ENCODE measurements around the gene WDFY4. TPM values are rescaled to one million over a fixed set of nuclear protein-coding genes. Genes with fewer than 3 reads are reported as not detected.
A peak's percentile ranks its signal among the peaks of the same experiment; 100 is the strongest.

The WDFY4 gene
- total and polyA plus RNA-seq, 2 donors (not counting 3 experiments of a cell fraction or from before 2014, with no cell fraction given), result 10.1 to 10.2 TPM

GRCh38 chr10:48884179-48885045, 199.7 kb downstream of the WDFY4 start:
- intact Hi-C loops (cut with micrococcal nuclease), result loop anchor here (1.0 to 5.0 kb wide), 3 partner anchors 97 to 628 kb away; no protein-coding TSS in a partner anchor
- Histone ChIP-seq H3K9me3 (replicated peaks; ENCODE audit: control insufficient read depth, insufficient read depth, low read length) (no peaks in the 10 kb centered on the region), H3K4me3 (replicated peaks in 1 of 3; ENCODE audit: insufficient read depth in 1 of 3, low read depth in 1 of 3, low read length in 3 of 3) (no peak overlapping the region), H3K27ac (ENCODE audit: insufficient read depth, low read depth, low read length) (no peak overlapping the region), H3K9ac (replicated peaks; ENCODE audit: extremely low read depth, insufficient read depth, low read length) (no peak overlapping the region), H3K9me1 (replicated peaks; ENCODE audit: control insufficient read depth, extremely low read depth, insufficient read depth, low read length) (no peaks in the 10 kb centered on the region), H3K79me2 (ENCODE audit: control insufficient read depth, insufficient read depth, low read length) (no peaks in the 10 kb centered on the region), H3K4me1 (ENCODE audit: control insufficient read depth, extremely low read depth, insufficient read depth, low read length) (no peaks in the 10 kb centered on the region), H3K36me3 (ENCODE audit: control insufficient read depth in 2 of 2, extremely low read depth in 1 of 2, insufficient read depth in 2 of 2, low read length in 2 of 2) (no peaks in the 10 kb centered on the region), H3K4me2 (ENCODE audit: insufficient read depth, low read length) (no peak overlapping the region), H2AFZ (ENCODE audit: low read depth, low read length) (no peak overlapping the region), H4K20me1 (replicated peaks; ENCODE audit: control insufficient read depth, extremely low read depth, insufficient read depth, low read length) (no peaks in the 10 kb centered on the region), H3K27me3 (ENCODE audit: control insufficient read depth in 2 of 2, insufficient read depth in 2 of 2, low read length in 2 of 2) (no peaks in the 10 kb centered on the region)
- no TSS peak for BruUV-seq (replicated peaks)
- FAIRE-seq (no peak), DNase-seq (ENCODE audit: low read depth, low spot score) (no peak)
- CTCF ChIA-PET, result interaction anchor here (1.1 to 5.2 kb wide), 4 partner anchors 277 to 629 kb away, joined by 3 to 40 read pairs (median 8); no protein-coding TSS in a partner anchor
- dilution Hi-C loops (cut with MboI; ENCODE audit: extremely low pct_ligation_motif_present, low sequenced_read_pairs), result no loop called here
- TF ChIP-seq, protein P1, sequence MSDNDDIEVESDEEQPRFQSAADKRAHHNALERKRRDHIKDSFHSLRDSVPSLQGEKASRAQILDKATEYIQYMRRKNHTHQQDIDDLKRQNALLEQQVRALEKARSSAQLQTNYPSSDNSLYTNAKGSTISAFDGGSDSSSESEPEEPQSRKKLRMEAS (IDR thresholded peaks at IDR 0.05; ENCODE audit: insufficient read depth, insufficient read length), result peak; percentile 16
- TF ChIP-seq EZH2 (IDR thresholded peaks at IDR 0.05; ENCODE audit: borderline replicate concordance, low read depth, low read length, severe bottlenecking), result no peak
- POLR2A ChIA-PET, result no interaction called here

GRCh38 chr10:48885376-48885775, 200.7 kb downstream of the WDFY4 start:
- POLR2A ChIA-PET, result no interaction called here
- no peak overlapping the region for H2AFZ ChIP-seq (ENCODE audit: low read depth, low read length)
- dilution Hi-C loops (cut with MboI; ENCODE audit: extremely low pct_ligation_motif_present, low sequenced_read_pairs) (no loop called here), intact Hi-C loops (cut with micrococcal nuclease) (loop anchor here (1.0 to 5.0 kb wide), 3 partner anchors 96 to 627 kb away; no protein-coding TSS in a partner anchor)
- H3K9me1 ChIP-seq (replicated peaks; ENCODE audit: control insufficient read depth, extremely low read depth, insufficient read depth, low read length), result no peaks in the 10 kb centered on the region
- BruUV-seq (replicated peaks), result no TSS peak
- H3K9ac ChIP-seq (replicated peaks; ENCODE audit: extremely low read depth, insufficient read depth, low read length), result no peak overlapping the region
- no peaks in the 10 kb centered on the region for H3K79me2 ChIP-seq (ENCODE audit: control insufficient read depth, insufficient read depth, low read length)
- H4K20me1 ChIP-seq (replicated peaks; ENCODE audit: control insufficient read depth, extremely low read depth, insufficient read depth, low read length), result no peaks in the 10 kb centered on the region
- no peaks in the 10 kb centered on the region for H3K4me1 ChIP-seq (ENCODE audit: control insufficient read depth, extremely low read depth, insufficient read depth, low read length)
- H3K9me3 ChIP-seq (replicated peaks; ENCODE audit: control insufficient read depth, insufficient read depth, low read length), result no peaks in the 10 kb centered on the region
- no peak overlapping the region for H3K27ac ChIP-seq (ENCODE audit: insufficient read depth, low read depth, low read length)
- CTCF ChIA-PET, result interaction anchor here (1.8 to 5.2 kb wide), 3 partner anchors 276 to 522 kb away, joined by 6 to 40 read pairs (median 10); no protein-coding TSS in a partner anchor
- DNase-seq (ENCODE audit: low read depth, low spot score) (peak; percentile 43), FAIRE-seq (no peak)
- no peaks in the 10 kb centered on the region for H3K27me3 ChIP-seq (ENCODE audit: control insufficient read depth in 2 of 2, insufficient read depth in 2 of 2, low read length in 2 of 2)
- no peak overlapping the region for H3K4me2 ChIP-seq (ENCODE audit: insufficient read depth, low read length)
- no peak overlapping the region for H3K4me3 ChIP-seq (replicated peaks in 1 of 3; ENCODE audit: insufficient read depth in 1 of 3, low read depth in 1 of 3, low read length in 3 of 3)
- TF ChIP-seq GATA2 (IDR thresholded peaks at IDR 0.05; ENCODE audit: insufficient read depth, insufficient read length, low read depth, low read length), result no peak
- TF ChIP-seq, protein P2, sequence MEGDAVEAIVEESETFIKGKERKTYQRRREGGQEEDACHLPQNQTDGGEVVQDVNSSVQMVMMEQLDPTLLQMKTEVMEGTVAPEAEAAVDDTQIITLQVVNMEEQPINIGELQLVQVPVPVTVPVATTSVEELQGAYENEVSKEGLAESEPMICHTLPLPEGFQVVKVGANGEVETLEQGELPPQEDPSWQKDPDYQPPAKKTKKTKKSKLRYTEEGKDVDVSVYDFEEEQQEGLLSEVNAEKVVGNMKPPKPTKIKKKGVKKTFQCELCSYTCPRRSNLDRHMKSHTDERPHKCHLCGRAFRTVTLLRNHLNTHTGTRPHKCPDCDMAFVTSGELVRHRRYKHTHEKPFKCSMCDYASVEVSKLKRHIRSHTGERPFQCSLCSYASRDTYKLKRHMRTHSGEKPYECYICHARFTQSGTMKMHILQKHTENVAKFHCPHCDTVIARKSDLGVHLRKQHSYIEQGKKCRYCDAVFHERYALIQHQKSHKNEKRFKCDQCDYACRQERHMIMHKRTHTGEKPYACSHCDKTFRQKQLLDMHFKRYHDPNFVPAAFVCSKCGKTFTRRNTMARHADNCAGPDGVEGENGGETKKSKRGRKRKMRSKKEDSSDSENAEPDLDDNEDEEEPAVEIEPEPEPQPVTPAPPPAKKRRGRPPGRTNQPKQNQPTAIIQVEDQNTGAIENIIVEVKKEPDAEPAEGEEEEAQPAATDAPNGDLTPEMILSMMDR (IDR thresholded peaks at IDR 0.05; ENCODE audit: extremely low read depth in 1 of 2, insufficient read depth in 1 of 2, low read depth in 1 of 2, low read length in 2 of 2), result peak; percentile 29 to 55
- no peaks in the 10 kb centered on the region for H3K36me3 ChIP-seq (ENCODE audit: control insufficient read depth in 2 of 2, extremely low read depth in 1 of 2, insufficient read depth in 2 of 2, low read length in 2 of 2)
